ENCODE data around the gene EIF5A. TPM values are rescaled to one million over a fixed set of nuclear protein-coding genes. Genes with fewer than 3 reads are reported as not detected.

The EIF5A gene
- total RNA-seq, 4 donors from 2014 or later = 144 to 174 (median 153) TPM

- TF ChIP-seq CTCF (IDR thresholded peaks at IDR 0.05; ENCODE audit: low read depth) = no peak
Observed at GRCh38 chr17:7281074-7281952, 26.1 kb upstream of the EIF5A start, which contains the start of gene SLC2A4. SLC2A4 (plus strand) TSS chr17:7281718; CDS start chr17:7281935, 217 bp downstream.

- TF ChIP-seq CTCF (IDR thresholded peaks at IDR 0.05; ENCODE audit: low read depth) = no peak
Observed at GRCh38 chr17:7281953-7282751, 25.3 kb upstream of the EIF5A start.

GRCh38 chr17:7282752-7283321 is 24.6 kb upstream of the EIF5A start:
- no peak for TF ChIP-seq CTCF (IDR thresholded peaks at IDR 0.05; ENCODE audit: low read depth)

GRCh38 chr17:7283471-7284216 is 23.8 kb upstream of the EIF5A start:
- TF ChIP-seq CTCF (IDR thresholded peaks at IDR 0.05; ENCODE audit: low read depth) = no peak

GRCh38 chr17:7284911-7285310 is 22.5 kb upstream of the EIF5A start:
- no peak for TF ChIP-seq CTCF (IDR thresholded peaks at IDR 0.05; ENCODE audit: low read depth)

GRCh38 chr17:7285679-7286078 is 21.7 kb upstream of the EIF5A start:
- no peak for TF ChIP-seq CTCF (IDR thresholded peaks at IDR 0.05; ENCODE audit: low read depth)

Data from subcutaneous adipose tissue (tissue), 4 donors.